Nephron progenitor cell (in vitro differentiated cells): ENCODE data around the gene ERLEC1.
"Not testable (repeated sequence)": the region's sequence is repeated elsewhere in the genome, so short reads cannot be mapped to it uniquely, and the experiment has no call there.

Experiments
- DNase-seq: peaks from one replicate; pipeline ENCODE4 v3.0.0; 2021
- H3K27ac Mint-ChIP-seq: 2 replicates; pipeline ENCODE4 v1.8.0; 2021; ENCODE audit warnings: mild to moderate bottlenecking, moderate library complexity, mixed read lengths
- H3K27me3 Mint-ChIP-seq: 2 replicates; pipeline ENCODE4 v1.8.0; 2021; ENCODE audit warnings: mild to moderate bottlenecking, low read depth, mixed read lengths; ENCODE audit not compliant: poor library complexity
- H3K36me3 Mint-ChIP-seq: 2 replicates; pipeline ENCODE4 v1.8.0; 2021; ENCODE audit warnings: low read depth, mixed read lengths
- H3K4me1 Mint-ChIP-seq: 2 replicates; pipeline ENCODE4 v1.8.0; 2021; ENCODE audit warnings: mixed read lengths
- H3K4me3 Mint-ChIP-seq: 2 replicates; pipeline ENCODE4 v1.8.0; 2021; ENCODE audit warnings: mild to moderate bottlenecking, moderate library complexity, mixed read lengths
- H3K9me3 Mint-ChIP-seq: 2 replicates; pipeline ENCODE4 v1.8.0; 2021; ENCODE audit warnings: mild to moderate bottlenecking, moderate library complexity, mixed read lengths
- TF ChIP-seq, protein P1 (sequence below): fragments of 200-600 bp; sonication (generic); IDR thresholded peaks from 2 replicates; pipeline ENCODE4 v1.5.0; 2021; ENCODE audit warnings: antibody characterized with exemption

Gene ERLEC1

DNA sequence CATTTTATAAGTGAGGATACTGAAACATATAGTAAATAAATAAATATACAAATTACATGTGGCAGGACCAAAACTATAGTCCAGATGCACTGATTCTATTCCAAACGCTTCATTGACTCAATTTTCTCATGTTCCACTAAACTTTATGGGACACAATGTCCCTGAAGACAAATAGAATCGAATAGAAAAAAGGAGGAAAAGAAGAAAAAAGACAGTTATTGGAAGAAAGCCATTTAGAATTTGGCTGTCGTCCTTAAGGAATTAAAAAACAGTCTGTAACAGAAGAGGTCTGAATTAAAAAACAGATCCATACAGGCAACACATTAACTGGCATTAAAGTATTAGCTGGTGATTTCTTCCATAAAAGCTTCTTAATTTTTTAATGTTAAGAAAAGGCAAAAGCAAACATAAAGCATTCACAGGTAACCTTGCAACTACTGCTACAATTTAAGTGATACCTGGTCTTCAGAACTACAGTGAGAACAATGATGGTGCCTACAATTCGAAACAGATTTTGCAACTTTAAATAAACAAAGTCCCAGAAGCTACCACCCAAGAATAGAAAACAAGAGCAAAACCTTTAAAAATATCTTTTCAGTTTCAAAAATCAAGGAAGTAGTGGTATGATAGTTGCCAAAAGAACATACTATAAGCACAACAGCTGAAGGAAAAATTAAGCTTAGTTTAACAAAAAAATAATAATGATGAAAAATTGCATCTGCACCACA is 36.6 kb upstream of the ERLEC1 start:
- DNase-seq = no peak
- Mint-ChIP-seq H3K9me3 (no peaks in the 10 kb centered on the region), H3K4me1 (peaks cover 7% of the 10 kb centered on the region), H3K27ac (no peak overlapping the region), H3K36me3 (peaks cover 61% of the 10 kb centered on the region), H3K4me3 (no peak overlapping the region), H3K27me3 (no peaks in the 10 kb centered on the region)
- TF ChIP-seq, protein P1, sequence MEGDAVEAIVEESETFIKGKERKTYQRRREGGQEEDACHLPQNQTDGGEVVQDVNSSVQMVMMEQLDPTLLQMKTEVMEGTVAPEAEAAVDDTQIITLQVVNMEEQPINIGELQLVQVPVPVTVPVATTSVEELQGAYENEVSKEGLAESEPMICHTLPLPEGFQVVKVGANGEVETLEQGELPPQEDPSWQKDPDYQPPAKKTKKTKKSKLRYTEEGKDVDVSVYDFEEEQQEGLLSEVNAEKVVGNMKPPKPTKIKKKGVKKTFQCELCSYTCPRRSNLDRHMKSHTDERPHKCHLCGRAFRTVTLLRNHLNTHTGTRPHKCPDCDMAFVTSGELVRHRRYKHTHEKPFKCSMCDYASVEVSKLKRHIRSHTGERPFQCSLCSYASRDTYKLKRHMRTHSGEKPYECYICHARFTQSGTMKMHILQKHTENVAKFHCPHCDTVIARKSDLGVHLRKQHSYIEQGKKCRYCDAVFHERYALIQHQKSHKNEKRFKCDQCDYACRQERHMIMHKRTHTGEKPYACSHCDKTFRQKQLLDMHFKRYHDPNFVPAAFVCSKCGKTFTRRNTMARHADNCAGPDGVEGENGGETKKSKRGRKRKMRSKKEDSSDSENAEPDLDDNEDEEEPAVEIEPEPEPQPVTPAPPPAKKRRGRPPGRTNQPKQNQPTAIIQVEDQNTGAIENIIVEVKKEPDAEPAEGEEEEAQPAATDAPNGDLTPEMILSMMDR = no peak

DNA sequence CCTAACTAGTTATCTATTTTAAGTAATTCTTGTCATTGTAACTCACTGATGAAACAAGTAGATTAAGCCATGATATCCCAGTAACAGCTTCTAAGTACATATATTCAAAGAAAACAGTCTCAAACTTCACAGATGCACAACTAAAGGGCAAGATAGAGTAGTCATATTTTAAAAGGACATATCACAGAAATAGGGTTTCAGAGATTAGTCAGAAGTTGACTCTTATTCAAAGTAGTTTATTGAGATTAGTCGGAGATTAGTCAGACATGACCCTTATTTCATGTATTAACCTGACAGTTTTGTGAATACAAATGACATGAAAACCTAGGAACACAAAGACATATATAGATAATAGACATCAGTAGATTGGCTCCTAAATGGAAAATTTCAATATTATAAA is 35.1 kb upstream of the ERLEC1 start:
- DNase-seq = no peak
- no peaks in the 10 kb centered on the region for H3K9me3 Mint-ChIP-seq
- H3K27me3 Mint-ChIP-seq = no peaks in the 10 kb centered on the region
- TF ChIP-seq, protein P1 = no peak
- H3K36me3 Mint-ChIP-seq = peaks cover 59% of the 10 kb centered on the region
- H3K4me1 Mint-ChIP-seq = peaks cover 7% of the 10 kb centered on the region
- H3K27ac Mint-ChIP-seq = no peak overlapping the region
- no peak overlapping the region for H3K4me3 Mint-ChIP-seq

DNA sequence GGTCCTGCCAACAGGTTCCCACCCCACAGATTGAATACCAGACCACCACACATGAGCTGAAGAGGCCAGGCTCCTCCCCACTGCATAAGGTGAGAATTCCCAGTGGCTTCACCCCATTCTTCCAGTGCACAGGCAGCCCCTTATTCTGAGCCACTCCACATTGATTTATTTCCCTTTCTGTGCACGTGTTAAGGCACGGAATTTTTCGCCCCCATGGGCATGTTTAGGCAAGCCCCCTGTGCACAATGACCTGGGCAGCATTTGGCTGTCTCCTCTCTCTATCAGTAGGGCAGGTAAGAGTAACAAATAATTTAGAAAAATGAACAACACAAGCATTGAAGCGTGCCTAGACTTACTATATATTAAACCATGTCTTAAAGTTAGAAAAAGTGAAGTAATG is 34.5 kb upstream of the ERLEC1 start:
- no peaks in the 10 kb centered on the region for H3K27me3 Mint-ChIP-seq
- no peaks in the 10 kb centered on the region for H3K9me3 Mint-ChIP-seq
- peak overlapping the region; percentile 72 for H3K27ac Mint-ChIP-seq
- TF ChIP-seq, protein P1 = no peak
- no peak overlapping the region for H3K4me3 Mint-ChIP-seq
- peaks cover 61% of the 10 kb centered on the region for H3K36me3 Mint-ChIP-seq
- peaks cover 7% of the 10 kb centered on the region for H3K4me1 Mint-ChIP-seq
- DNase-seq = no peak

DNA sequence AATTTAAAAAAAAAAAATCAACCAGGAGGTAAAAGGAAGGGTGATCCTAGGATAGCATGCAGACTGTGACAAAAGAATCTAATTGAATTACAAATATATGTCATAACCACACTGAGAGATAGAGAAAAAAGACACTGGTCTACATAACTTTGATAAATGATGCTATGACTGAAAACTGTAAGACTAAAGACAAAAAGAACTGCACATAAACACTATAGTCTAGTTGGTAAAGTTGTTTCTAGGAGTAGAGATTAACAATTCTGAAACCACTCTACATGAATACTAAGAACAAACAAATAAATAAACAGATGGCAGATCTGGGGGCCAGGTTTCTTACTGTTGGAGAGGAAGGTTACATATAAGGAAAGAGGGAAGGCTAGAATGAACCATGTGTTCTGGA is 33.8 kb upstream of the ERLEC1 start:
- TF ChIP-seq, protein P1 = no peak
- no peak for DNase-seq
- Mint-ChIP-seq H3K9me3 (no peaks in the 10 kb centered on the region), H3K27me3 (no peaks in the 10 kb centered on the region), H3K4me1 (peaks cover 7% of the 10 kb centered on the region), H3K27ac (peak overlapping the region; percentile 72), H3K4me3 (no peak overlapping the region), H3K36me3 (peaks cover 61% of the 10 kb centered on the region)

DNA sequence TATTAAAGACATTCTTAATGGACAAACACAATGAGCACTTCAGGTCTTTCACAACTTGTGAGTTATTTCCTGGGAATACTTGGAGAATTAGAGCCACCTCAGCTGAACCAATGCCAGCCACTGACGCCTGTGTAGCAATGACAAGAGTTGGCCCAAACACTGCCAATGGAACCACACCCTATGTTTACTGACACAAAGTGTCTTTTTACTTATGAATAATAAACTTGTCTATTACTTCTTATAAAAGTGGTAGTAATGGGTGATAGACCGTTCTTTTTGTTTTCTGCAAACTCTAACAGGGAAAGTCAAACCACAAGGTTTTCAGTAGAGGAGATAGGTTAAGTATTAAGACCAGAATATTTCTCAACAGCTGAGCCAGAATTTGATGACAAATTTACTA is 31.7 kb upstream of the ERLEC1 start:
- Mint-ChIP-seq H3K36me3 (peaks cover 57% of the 10 kb centered on the region), H3K27me3 (no peaks in the 10 kb centered on the region), H3K27ac (no peak overlapping the region), H3K4me1 (peaks cover 7% of the 10 kb centered on the region), H3K4me3 (no peak overlapping the region), H3K9me3 (no peaks in the 10 kb centered on the region)
- TF ChIP-seq, protein P1 = no peak
- DNase-seq = no peak

DNA sequence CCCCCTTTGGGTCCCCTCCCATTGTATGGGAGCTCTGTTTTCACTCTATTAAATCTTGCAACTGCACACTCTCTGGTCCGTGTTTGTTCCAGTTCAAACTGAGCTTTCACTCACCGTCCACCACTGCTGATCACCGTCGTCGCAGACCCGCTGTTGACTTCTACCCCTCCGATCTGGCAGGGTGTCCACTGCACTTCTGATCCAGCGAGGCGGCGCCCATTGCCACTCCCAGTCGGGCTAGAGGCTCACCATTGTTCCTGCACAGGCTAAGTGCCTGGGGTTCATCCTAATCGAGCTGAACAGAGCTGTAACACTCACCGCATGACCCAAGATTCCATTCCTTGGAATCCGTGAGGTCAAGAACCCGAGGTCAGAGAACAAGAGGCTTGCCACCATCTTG is 30.2 kb upstream of the ERLEC1 start:
- Mint-ChIP-seq H3K27me3 (no peaks in the 10 kb centered on the region), H3K4me1 (peaks cover 7% of the 10 kb centered on the region), H3K27ac (no peak overlapping the region), H3K9me3 (no peaks in the 10 kb centered on the region), H3K36me3 (peaks cover 60% of the 10 kb centered on the region), H3K4me3 (no peak overlapping the region)
- TF ChIP-seq, protein P1 = no peak
- DNase-seq = no peak

DNA sequence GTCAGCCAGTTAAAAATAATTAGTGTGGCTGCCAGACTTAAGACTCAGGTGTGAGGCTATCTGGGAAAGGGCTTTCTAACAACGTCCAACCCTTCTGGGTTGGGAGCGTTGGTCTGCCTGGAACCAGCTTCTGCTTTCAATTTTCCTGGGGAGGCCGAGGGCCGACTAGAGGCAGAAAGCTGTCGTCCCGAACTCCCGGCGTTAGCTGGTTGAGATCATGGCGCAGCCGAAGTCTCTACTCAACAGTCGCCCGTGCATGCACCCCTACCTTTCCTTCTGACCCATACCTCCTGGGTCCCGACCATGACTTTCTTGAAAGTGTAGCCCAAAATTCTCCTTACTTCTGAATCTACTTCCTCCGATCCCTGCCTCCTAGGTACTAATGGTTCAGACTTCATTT is 29.6 kb upstream of the ERLEC1 start:
- not testable (repeated sequence) for DNase-seq, H3K4me1 Mint-ChIP-seq, H3K9me3 Mint-ChIP-seq, H3K27me3 Mint-ChIP-seq, H3K27ac Mint-ChIP-seq, H3K4me3 Mint-ChIP-seq
- H3K36me3 Mint-ChIP-seq = peaks cover 66% of the 10 kb centered on the region
